GM23248 (cell line): ENCODE data around the gene CYP11A1.

ENCODE experiments used
- EZH2 ChIP-seq: fragments of 200-600 bp; sonication (generic); IDR thresholded peaks from 2 replicates; pipeline ENCODE4 v1.6.1; 2018; ENCODE audit warnings: antibody characterized with exemption, mild to moderate bottlenecking; ENCODE audit not compliant: insufficient read depth, poor library complexity, severe bottlenecking
- EZH2phosphoT487 ChIP-seq: fragments of 200-600 bp; sonication (generic); IDR thresholded peaks from 2 replicates; pipeline ENCODE4 v1.6.1; 2018; ENCODE audit warnings: antibody characterized with exemption, moderate library complexity, mild to moderate bottlenecking, low read depth; ENCODE audit not compliant: insufficient read depth

- TF ChIP-seq EZH2 (no peak), EZH2phosphoT487 (no peak)
Observed at GRCh38 chr15:74304431-74304830, 63.0 kb downstream of the CYP11A1 start.
